ENCODE measurements around the gene PPIP5K1.

PPIP5K1 gene

DNA sequence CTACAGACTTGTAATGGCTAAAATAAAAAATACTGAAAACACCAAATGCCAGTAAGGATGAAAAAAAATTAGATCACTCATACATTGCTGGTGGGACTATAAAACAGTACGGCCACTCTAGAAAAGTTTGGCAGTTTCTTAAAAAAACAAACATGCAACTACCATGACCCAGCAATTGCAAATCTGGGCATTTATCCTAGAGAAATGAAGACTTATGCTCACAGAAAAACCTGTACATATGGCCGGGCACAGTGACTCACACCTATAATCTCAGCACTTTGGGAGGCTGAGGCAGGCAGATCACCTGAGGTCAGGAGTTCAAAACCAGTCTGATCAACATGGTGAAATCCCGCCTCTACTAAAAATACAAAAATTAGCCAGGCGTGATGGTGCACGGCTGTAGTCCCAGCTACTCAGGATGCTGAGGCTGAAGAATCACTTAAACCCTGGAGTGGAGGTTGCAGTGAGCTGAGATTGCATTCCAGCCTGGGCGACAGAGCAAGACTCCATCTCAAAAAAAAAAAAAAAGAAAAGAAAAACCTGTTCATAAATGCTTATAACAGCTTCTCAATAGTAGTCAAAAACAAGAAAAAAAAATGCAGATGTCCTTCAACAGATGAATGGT, 102.6 kb downstream of the PPIP5K1 start:
- Histone ChIP-seq H3K36me3 (ENCODE audit: control insufficient read depth, insufficient read depth, low read length) (peaks cover 84% of the 10 kb centered on the region), H3K4me3 (ENCODE audit: low read depth, low read length) (no peak overlapping the region), H3K27me3 (ENCODE audit: control insufficient read depth, insufficient read depth, low read length) (no peaks in the 10 kb centered on the region), H3K4me1 (ENCODE audit: control insufficient read depth, insufficient read depth, low read length) (peaks cover 8% of the 10 kb centered on the region), H3K9ac (ENCODE audit: low read length) (no peak overlapping the region), H3K9me3 (ENCODE audit: control insufficient read depth, insufficient read depth, low read depth, low read length) (no peaks in the 10 kb centered on the region), H3K27ac (ENCODE audit: low read depth, low read length) (no peak overlapping the region)

DNA sequence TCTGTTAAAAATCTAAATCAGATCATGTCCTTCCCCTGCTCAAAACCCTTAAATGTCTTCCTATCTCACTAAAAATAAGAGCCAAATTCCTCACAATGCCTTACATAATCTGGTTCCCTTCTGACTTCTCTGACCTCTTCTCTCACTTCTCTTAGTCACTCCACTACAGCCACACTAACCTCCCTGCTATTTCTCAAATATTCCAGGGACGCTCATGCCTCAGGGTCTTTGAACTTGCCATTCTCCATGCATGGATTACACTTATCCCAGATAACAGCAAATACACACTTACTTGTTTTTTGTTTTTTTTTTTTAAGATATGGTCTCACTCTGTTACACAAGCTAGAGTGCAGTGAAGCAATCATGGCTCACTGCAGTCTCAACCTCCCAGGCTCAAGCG, 105.6 kb downstream of the PPIP5K1 start:
- H3K9ac ChIP-seq (ENCODE audit: low read length), result no peak overlapping the region
- H3K4me3 ChIP-seq (ENCODE audit: low read depth, low read length), result no peak overlapping the region
- no peaks in the 10 kb centered on the region for H3K9me3 ChIP-seq (ENCODE audit: control insufficient read depth, insufficient read depth, low read depth, low read length)
- peaks cover 75% of the 10 kb centered on the region for H3K36me3 ChIP-seq (ENCODE audit: control insufficient read depth, insufficient read depth, low read length)
- H3K4me1 ChIP-seq (ENCODE audit: control insufficient read depth, insufficient read depth, low read length), result no peaks in the 10 kb centered on the region
- no peaks in the 10 kb centered on the region for H3K27me3 ChIP-seq (ENCODE audit: control insufficient read depth, insufficient read depth, low read length)
- no peak overlapping the region for H3K27ac ChIP-seq (ENCODE audit: low read depth, low read length)

All from HUES6 (cell line).